HepG2 (cell line): ENCODE results near the gene PGA5. TPM values are rescaled to one million over a fixed set of nuclear protein-coding genes. Genes with fewer than 3 reads are reported as not detected.

Source experiments
- ARNTL ChIP-seq: sonication (generic); formaldehyde crosslinking; IDR thresholded peaks from 2 replicates; pipeline ENCODE4 v1.4.0; 2020; ENCODE audit warnings: mild to moderate bottlenecking, missing genetic modification reagents
- ATAD3A ChIP-seq: sonication (generic); formaldehyde crosslinking; IDR thresholded peaks from 2 replicates; pipeline ENCODE4 v1.4.0; 2020; ENCODE audit warnings: missing genetic modification reagents
- CEBPG ChIP-seq: IDR thresholded peaks from 2 replicates; pipeline ENCODE4 v1.6.1; 2016
- EHMT2 ChIP-seq: fragments of 200-600 bp; sonication (generic); IDR thresholded peaks from 2 replicates; pipeline ENCODE4 v1.7.0; 2017; ENCODE audit warnings: antibody characterized with exemption, low read depth, low read length, borderline replicate concordance
- ERF ChIP-seq: IDR thresholded peaks from 2 replicates; pipeline ENCODE4 v1.6.1; 2018; ENCODE audit warnings: missing biosample characterization, missing genetic modification reagents
- HIVEP1 ChIP-seq: sonication (generic); formaldehyde crosslinking; IDR thresholded peaks from 2 replicates; pipeline ENCODE4 v1.4.0; 2020; ENCODE audit warnings: mild to moderate bottlenecking, missing genetic modification reagents
- KLF13 ChIP-seq: sonication (generic); formaldehyde crosslinking; IDR thresholded peaks from 2 replicates; pipeline ENCODE4 v1.4.0; 2020; ENCODE audit warnings: mild to moderate bottlenecking, missing genetic modification reagents
- MTF2 ChIP-seq: sonication (generic); formaldehyde crosslinking; IDR thresholded peaks from 2 replicates; pipeline ENCODE4 v1.5.0; 2020; ENCODE audit warnings: missing genetic modification reagents, borderline replicate concordance
- MXD1 ChIP-seq: sonication (generic); formaldehyde crosslinking; IDR thresholded peaks from 2 replicates; pipeline ENCODE4 v1.4.0; 2020; ENCODE audit warnings: mild to moderate bottlenecking, missing genetic modification reagents
- PATZ1 ChIP-seq: sonication (generic); formaldehyde crosslinking; IDR thresholded peaks from 2 replicates; pipeline ENCODE4 v1.4.0; 2020; ENCODE audit warnings: missing genetic modification reagents
- PREB ChIP-seq: sonication (generic); formaldehyde crosslinking; IDR thresholded peaks from 2 replicates; pipeline ENCODE4 v1.4.0; 2020; ENCODE audit warnings: missing genetic modification reagents
- RFX5 ChIP-seq: IDR thresholded peaks from 2 replicates; pipeline ENCODE4 v1.6.1; 2011; ENCODE audit warnings: low read depth, low read length, improper control_type of control experiment
- SOX6 ChIP-seq, 2 experiments: fragments of 450-650 bp in 1 of 2; sonication (generic) in 1 of 2; formaldehyde crosslinking in 1 of 2; IDR thresholded peaks; 2 replicates each; pipeline versions ENCODE4 v1.4.0 to v1.6.1; 2017 to 2020; ENCODE audit warnings: antibody characterized with exemption in 1 of 2, mild to moderate bottlenecking in 1 of 2, missing genetic modification reagents in 1 of 2
- SRF ChIP-seq: IDR thresholded peaks from 2 replicates; pipeline ENCODE4 v1.6.1; 2011; ENCODE audit warnings: mild to moderate bottlenecking, low read depth, low read length, moderate library complexity
- SRSF1 ChIP-seq: fragments of 200-400 bp; formaldehyde crosslinking; optimal IDR thresholded peaks from 2 replicates; pipeline ENCODE3; 2017; ENCODE audit warnings: mild to moderate bottlenecking, low read depth, low read length, moderate library complexity
- THRA ChIP-seq: sonication (generic); formaldehyde crosslinking; IDR thresholded peaks from 2 replicates; pipeline ENCODE4 v1.4.0; 2020; ENCODE audit warnings: missing genetic modification reagents, borderline replicate concordance
- ZBTB14 ChIP-seq: sonication (generic); formaldehyde crosslinking; IDR thresholded peaks from 2 replicates; pipeline ENCODE4 v1.4.0; 2020; ENCODE audit warnings: missing genetic modification reagents
- ZBTB3 ChIP-seq: sonication (generic); formaldehyde crosslinking; IDR thresholded peaks from 2 replicates; pipeline ENCODE4 v1.4.0; 2020; ENCODE audit warnings: low read depth, mild to moderate bottlenecking, moderate library complexity, missing genetic modification reagents, borderline replicate concordance
- ZNF207 ChIP-seq: fragments of 450-650 bp; IDR thresholded peaks from 2 replicates; pipeline ENCODE4 v1.6.1; 2016; ENCODE audit warnings: antibody characterized with exemption, borderline replicate concordance
- ZNF335 ChIP-seq: sonication (generic); formaldehyde crosslinking; IDR thresholded peaks from 2 replicates; pipeline ENCODE4 v1.4.0; 2020; ENCODE audit warnings: missing genetic modification reagents
- ZNF512 ChIP-seq: sonication (generic); formaldehyde crosslinking; IDR thresholded peaks from 2 replicates; pipeline ENCODE4 v1.4.0; 2020; ENCODE audit warnings: mild to moderate bottlenecking, missing genetic modification reagents
- polyA plus RNA-seq, 8 experiments: library from polyadenylated mRNA; depleted of rRNA in 3 of 8; stranded (reverse) in 7 of 8; unstranded in 1 of 8; fragments of >200 nt; fragmentation: Illumina TruSeq in 4 of 8; extraction: Trizol in 4 of 8; gene quantifications; 2 replicates each; pipeline versions ENCODE4 v1.2.1 to v1.2.3, GENCODE V29; 2011 to 2016; ENCODE audit warnings: low read depth in 4 of 8, missing spikeins in 1 of 8, mixed read lengths in 1 of 8; ENCODE audit not compliant: insufficient read depth in 1 of 8
- total RNA-seq, 5 experiments: library from RNA; depleted of rRNA; stranded (reverse); fragments of >200 nt; fragmentation: Illumina TruSeq; extraction: Trizol; gene quantifications; 2 replicates each; pipeline ENCODE4 v1.2.3, GENCODE V29; 2016; ENCODE audit warnings: low read depth in 1 of 5

Gene PGA5
- total and polyA plus RNA-seq, 2 of the 13 experiments (the other 11 are each of a cell fraction or from before 2014, with no cell fraction given) = not detected

GRCh38 chr11:61293867-61294716, 53.1 kb downstream of the PGA5 start (continued):
- TF ChIP-seq ATAD3A (CRISPR knock-in tag) (no peak), KLF13 (CRISPR knock-in tag) (no peak), ZNF207 (no peak), ZBTB3 (peak; percentile 21; the same call in 1 of the 2 replicates), PATZ1 (peak; percentile 94), ERF (CRISPR knock-in tag) (peak; percentile 42; the same call in 1 of the 2 replicates), ZNF335 (CRISPR knock-in tag) (no peak; the same call in 1 of the 2 replicates), HIVEP1 (CRISPR knock-in tag) (peak; percentile 90), ARNTL (CRISPR knock-in tag) (peak; percentile 34; the same call in 1 of the 2 replicates), RFX5 (0 out of 2 replicates have a peak, but pooled peaks have one; percentile 19), MXD1 (CRISPR knock-in tag) (peak; percentile 91), ZBTB14 (peak; percentile 55), PREB (CRISPR knock-in tag) (no peak), MTF2 (CRISPR knock-in tag) (0 out of 2 replicates have a peak, but pooled peaks have one; percentile 54), EHMT2 (no peak), SRF (no peak), THRA (no peak), ZNF512 (CRISPR knock-in tag) (no peak), SRSF1 (peak; percentile 5), CEBPG (no peak), SOX6 (IDR thresholded peaks at IDR 0.05) (no peak), SOX6 (CRISPR knock-in tag; IDR thresholded peaks at IDR 0.05) (0 out of 2 replicates have a peak, but pooled peaks have one; percentile 9)
